K562 (cell line): ENCODE measurements around the gene NOSTRIN. TPM values are rescaled to one million over a fixed set of nuclear protein-coding genes. Genes with fewer than 3 reads are reported as not detected.

Experiments
- BDP1 ChIP-seq: IDR thresholded peaks from 3 replicates; pipeline ENCODE4 v1.6.1; 2011; ENCODE audit not compliant: insufficient read length, insufficient read depth
- CBFA2T2 ChIP-seq: fragments of 450-650 bp; conservative IDR thresholded peaks from 2 replicates; pipeline ENCODE4 v1.6.1; 2017; ENCODE audit warnings: mild to moderate bottlenecking
- ESRRA ChIP-seq: fragments of 450-650 bp; IDR thresholded peaks from 2 replicates; pipeline ENCODE4 v1.6.1; 2014; ENCODE audit warnings: low read depth, mild to moderate bottlenecking, moderate library complexity, borderline replicate concordance
- ESRRB ChIP-seq: fragments of 250-450 bp; sonication (Bioruptor Pico); IDR thresholded peaks from 2 replicates; pipeline ENCODE4 v1.5.0; 2020; ENCODE audit warnings: mild to moderate bottlenecking, moderate library complexity, borderline replicate concordance
- GABPB1 ChIP-seq: sonication (generic); formaldehyde crosslinking; IDR thresholded peaks from 2 replicates; pipeline ENCODE4 v1.8.0; 2022; ENCODE audit warnings: mild to moderate bottlenecking, missing genetic modification reagents
- HNRNPK ChIP-seq: fragments of 200-400 bp; formaldehyde crosslinking; IDR thresholded peaks from one replicate; pipeline ENCODE4 v1.6.1; 2018; ENCODE audit warnings: mild to moderate bottlenecking, low read depth, low read length; ENCODE audit not compliant: poor library complexity, severe bottlenecking
- HNRNPLL ChIP-seq: fragments of 200-400 bp; formaldehyde crosslinking; IDR thresholded peaks from 2 replicates; pipeline ENCODE4 v1.6.1; 2017; ENCODE audit warnings: low read length, low read depth, mild to moderate bottlenecking; ENCODE audit not compliant: poor library complexity, severe bottlenecking
- MAFK ChIP-seq: IDR thresholded peaks from 2 replicates; pipeline ENCODE4 v1.6.1; 2011; ENCODE audit warnings: low read length, improper control_type of control experiment
- MGA ChIP-seq: fragments of 450-650 bp; IDR thresholded peaks from 2 replicates; pipeline ENCODE4 v1.6.1; 2016; ENCODE audit warnings: mild to moderate bottlenecking, moderate library complexity
- PTTG1 ChIP-seq: fragments of 450-650 bp; IDR thresholded peaks from 2 replicates; pipeline ENCODE4 v1.6.1; 2016; ENCODE audit warnings: low read depth, mild to moderate bottlenecking, missing genetic modification characterization, missing compliant biosample characterization
- SMARCA5 ChIP-seq: fragments of 450-650 bp; IDR thresholded peaks from 2 replicates; pipeline ENCODE4 v1.6.1; 2016
- SRSF1 ChIP-seq: fragments of 200-400 bp; formaldehyde crosslinking; IDR thresholded peaks from 2 replicates; pipeline ENCODE4 v1.6.1; 2017; ENCODE audit warnings: mild to moderate bottlenecking, low read depth, low read length, moderate library complexity
- ZFX ChIP-seq: sonication (generic); formaldehyde crosslinking; IDR thresholded peaks from 2 replicates; pipeline ENCODE4 v1.8.0; 2022; ENCODE audit warnings: mild to moderate bottlenecking, missing genetic modification reagents, moderate library complexity
- ZHX1 ChIP-seq: fragments of 150-350 bp; conservative IDR thresholded peaks from 2 replicates; pipeline ENCODE4 v1.6.1; 2014; ENCODE audit warnings: low read length
- ZNF134 ChIP-seq: fragments of 250-450 bp; sonication (Bioruptor Pico); conservative IDR thresholded peaks from 2 replicates; pipeline ENCODE4 v1.4.0; 2020
- polyA plus RNA-seq, 8 experiments: library from polyadenylated mRNA; depleted of rRNA in 4 of 8; stranded (reverse) in 5 of 8; unstranded in 3 of 8; fragments of >200 nt; fragmentation: Nextera tagmentation in 2 of 8; fragmentation: Illumina TruSeq in 1 of 8; extraction: Ambion mirVana in 2 of 8; extraction: Trizol in 1 of 8; gene quantifications; 2 replicates each; pipeline versions ENCODE4 v1.2.1 to v1.2.3, GENCODE V29; 2011 to 2014; ENCODE audit warnings: inconsistent platforms in 1 of 8, missing spikeins in 1 of 8
- total RNA-seq, 7 experiments: library from RNA; depleted of rRNA in 6 of 7; stranded (reverse); fragments of >200 nt in 6 of 7; fragmentation: Illumina TruSeq in 2 of 7; extraction: Trizol in 2 of 7; gene quantifications; 2 replicates each; pipeline versions ENCODE4 v1.2.1 to v1.2.3, GENCODE V29; 2011 to 2021; ENCODE audit warnings: low replicate concordance in 1 of 7

Gene NOSTRIN
- total and polyA plus RNA-seq, 9 of the 15 experiments (the other 6 are each of a cell fraction or from before 2014, with no cell fraction given) = 26.7 to 82.9 (median 56.3) TPM

GRCh38 chr2:168851674-168852320 is 49.4 kb downstream of the NOSTRIN start (continued):
- TF ChIP-seq ZHX1 (no peak; the same call in 1 of the 2 replicates), ZFX (no peak), HNRNPLL (no peak), CBFA2T2 (peak; percentile 97), PTTG1 (tag) (no peak), BDP1 (no peak), ESRRB (CRISPR knock-in tag) (no peak), GABPB1 (CRISPR knock-in tag) (no peak), HNRNPK (no peak), MAFK (peak; percentile 64), ZNF134 (CRISPR knock-in tag) (no peak), ESRRA (no peak), MGA (no peak; the same call in 1 of the 2 replicates), SMARCA5 (no peak), SRSF1 (no peak)
